Choroid plexus epithelial cell (primary cell): Measurements from ENCODE around the gene NDOR1.

Experiments
- DNase-seq: peaks from one replicate; pipeline ENCODE4 v3.0.0-alpha.2; 2010; ENCODE audit warnings: low read depth
- H3K4me3 ChIP-seq: 2 replicates; pipeline ENCODE4 v1.5.1; 2011; ENCODE audit warnings: low read depth, mild to moderate bottlenecking, control low read depth, low read length, moderate library complexity
- TF ChIP-seq, protein P1 (sequence below): conservative IDR thresholded peaks from 2 replicates; pipeline ENCODE4 v1.5.1; 2011; ENCODE audit warnings: low read depth, mild to moderate bottlenecking, control low read depth, inconsistent platforms, low read length, moderate library complexity

Gene NDOR1

DNA sequence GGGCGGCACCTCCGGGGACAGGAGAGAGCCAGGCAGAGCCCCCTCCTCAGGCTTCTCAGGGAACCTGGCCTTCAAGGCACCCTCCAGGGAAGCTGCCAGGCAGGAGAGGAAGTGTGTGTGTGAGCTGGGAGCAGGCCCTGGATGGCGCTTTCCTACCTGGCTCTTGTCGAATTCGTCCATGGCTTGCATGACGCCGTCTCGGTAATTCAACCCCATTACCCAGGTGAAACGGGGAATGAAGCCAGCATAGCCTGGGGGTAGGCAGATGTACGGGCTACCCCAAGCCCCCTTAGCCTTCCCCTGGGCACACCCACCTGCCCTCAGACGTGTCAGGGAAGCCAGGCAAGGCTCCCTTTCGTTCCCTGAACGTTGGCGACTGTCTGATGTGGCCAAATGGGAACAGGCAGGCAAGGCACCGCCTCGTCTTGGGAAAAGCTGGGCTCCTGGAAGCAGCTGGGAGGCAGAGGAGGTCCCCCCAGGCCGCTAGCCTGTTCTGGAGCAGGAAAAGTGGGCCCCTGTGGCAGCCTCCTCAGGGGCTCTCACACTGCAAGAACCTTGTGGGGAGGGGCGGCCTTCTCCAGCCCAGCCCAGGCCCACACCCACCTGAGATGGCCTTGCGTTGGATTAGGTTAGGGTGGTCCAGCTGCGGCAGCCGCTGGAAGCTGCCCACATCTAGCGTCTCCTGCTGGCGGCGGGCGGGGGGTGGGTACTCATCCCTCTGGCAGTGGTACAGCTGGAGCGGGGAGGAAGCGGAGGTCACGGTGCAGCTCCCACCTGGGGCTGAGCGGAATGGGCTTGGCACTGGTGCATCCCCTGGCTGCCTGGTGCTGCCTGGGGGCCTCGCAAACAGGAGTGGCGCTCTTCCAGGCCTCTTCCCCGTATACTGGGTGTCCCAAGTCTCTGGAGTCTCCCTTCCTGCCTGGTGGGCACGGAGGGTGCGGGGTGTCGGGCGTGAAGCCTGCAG is 39.3 kb downstream of the NDOR1 start:
- TF ChIP-seq, protein P1, sequence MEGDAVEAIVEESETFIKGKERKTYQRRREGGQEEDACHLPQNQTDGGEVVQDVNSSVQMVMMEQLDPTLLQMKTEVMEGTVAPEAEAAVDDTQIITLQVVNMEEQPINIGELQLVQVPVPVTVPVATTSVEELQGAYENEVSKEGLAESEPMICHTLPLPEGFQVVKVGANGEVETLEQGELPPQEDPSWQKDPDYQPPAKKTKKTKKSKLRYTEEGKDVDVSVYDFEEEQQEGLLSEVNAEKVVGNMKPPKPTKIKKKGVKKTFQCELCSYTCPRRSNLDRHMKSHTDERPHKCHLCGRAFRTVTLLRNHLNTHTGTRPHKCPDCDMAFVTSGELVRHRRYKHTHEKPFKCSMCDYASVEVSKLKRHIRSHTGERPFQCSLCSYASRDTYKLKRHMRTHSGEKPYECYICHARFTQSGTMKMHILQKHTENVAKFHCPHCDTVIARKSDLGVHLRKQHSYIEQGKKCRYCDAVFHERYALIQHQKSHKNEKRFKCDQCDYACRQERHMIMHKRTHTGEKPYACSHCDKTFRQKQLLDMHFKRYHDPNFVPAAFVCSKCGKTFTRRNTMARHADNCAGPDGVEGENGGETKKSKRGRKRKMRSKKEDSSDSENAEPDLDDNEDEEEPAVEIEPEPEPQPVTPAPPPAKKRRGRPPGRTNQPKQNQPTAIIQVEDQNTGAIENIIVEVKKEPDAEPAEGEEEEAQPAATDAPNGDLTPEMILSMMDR: peak; percentile 3
- H3K4me3 ChIP-seq: no peak overlapping the region
- DNase-seq: no peak

DNA sequence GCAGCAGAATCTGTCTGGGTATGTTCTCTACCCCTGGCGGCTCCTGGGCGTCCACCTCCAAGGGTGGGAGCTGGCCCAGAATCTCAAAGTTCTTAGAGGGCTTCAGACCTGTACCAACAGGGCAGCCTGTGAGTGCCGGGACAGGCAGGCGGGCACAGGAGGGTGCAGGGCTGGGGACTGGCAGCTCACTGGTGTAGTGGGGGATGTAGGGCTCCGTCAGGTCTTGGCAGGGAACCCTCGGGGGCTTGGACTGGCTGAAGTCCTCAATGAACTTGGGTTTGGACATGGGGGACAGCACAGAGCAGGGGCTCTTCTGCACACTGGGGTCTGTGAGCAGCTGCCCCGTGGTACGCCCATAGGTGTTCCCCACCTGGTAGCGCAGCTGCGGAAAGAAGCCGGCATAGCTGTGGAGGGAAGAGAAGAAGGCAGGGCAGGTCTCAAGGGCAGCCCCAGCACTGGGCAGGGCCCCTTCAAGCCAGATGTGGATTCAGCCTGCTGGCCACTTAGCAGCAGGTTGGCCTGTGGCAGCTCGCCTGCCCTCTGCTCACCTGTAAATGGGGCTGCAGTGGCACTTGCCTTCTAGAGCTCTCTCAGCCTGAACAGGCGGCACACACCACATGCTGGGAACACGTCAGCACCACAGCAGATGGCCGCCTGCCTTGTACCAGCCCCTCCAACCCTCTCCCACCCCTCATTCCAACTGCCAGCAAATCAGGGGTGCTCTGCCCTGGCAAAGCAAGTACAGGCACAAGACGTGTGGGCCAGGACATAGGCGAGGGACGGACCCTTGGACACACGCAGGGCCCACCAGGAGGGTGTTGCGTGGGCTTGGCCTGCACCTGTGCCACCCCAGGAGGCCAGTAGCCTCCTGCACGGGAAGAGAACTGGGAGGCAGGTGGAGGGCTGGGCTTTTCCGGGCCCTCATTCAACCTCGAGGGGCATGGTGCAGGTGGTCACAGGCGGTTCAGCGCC is 40.2 kb downstream of the NDOR1 start:
- DNase-seq: no peak
- TF ChIP-seq, protein P1: no peak
- H3K4me3 ChIP-seq: no peak overlapping the region

DNA sequence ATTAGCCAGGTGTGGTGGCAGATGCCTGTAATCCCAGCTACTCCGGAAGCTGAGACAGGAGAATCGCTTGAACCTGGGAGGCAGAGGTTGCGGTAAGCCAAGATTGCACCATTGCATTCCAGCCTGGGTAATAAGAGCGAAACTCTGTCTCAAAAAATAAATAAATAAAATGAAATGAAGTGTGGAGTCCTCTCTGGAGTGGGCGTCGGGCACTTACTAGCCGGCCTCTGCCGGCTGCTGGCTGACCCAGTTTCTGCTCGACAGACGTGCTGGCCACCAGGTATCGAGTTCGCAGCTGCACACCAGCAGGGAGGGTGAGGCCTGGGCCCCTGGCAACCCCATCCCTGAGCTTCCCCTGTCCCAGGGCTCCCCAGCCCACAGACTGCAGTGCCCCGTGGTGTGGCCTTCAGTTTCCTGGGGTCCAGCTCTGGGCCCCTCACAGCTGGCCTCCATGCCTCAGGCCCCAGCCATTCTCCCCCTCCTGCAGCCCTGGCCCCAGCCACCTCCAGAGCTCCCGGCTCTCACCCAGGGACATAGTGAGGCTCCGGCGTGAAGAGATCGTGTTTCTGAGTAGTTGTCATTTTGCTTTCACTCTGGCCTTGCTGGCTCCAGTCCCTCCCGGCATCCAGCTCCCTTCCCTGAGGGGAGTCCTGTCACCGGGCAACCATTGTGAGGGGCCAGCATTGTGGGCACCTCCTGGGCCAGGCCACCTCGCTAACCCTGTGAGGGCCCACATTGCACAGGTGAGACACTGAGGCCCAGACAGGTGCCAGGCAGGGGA is 41.8 kb downstream of the NDOR1 start:
- peak; percentile 54 for DNase-seq
- TF ChIP-seq, protein P1: no peak
- no peak overlapping the region for H3K4me3 ChIP-seq

DNA sequence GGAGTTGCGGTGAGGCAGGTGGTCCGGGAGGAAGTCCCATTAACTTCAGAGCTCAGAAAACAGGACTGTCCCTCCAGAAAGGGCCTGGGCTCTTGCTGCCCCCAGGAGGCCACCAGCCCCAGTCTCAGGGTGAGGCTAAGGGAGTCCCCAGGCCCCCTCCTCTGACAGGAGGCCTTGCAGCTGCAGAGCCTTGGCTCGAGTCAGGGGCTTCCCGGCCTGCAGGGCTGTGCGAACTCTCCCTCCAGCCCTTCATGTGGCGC is 42.3 kb downstream of the NDOR1 start:
- no peak overlapping the region for H3K4me3 ChIP-seq
- TF ChIP-seq, protein P1: no peak
- DNase-seq: no peak

GRCh38 chr9:137250329-137251193 is 45.1 kb downstream of the NDOR1 start:
- H3K4me3 ChIP-seq: no peak overlapping the region
- DNase-seq: no peak
- TF ChIP-seq, protein P1: no peak

GRCh38 chr9:137251194-137251461 is 45.6 kb downstream of the NDOR1 start, which contains the start of gene STPG3:
Gene STPG3, plus strand, starts transcription at chr9:137251286. Its CDS starts 1 bp downstream, at chr9:137251287.
- no peak for DNase-seq
- TF ChIP-seq, protein P1: no peak
- H3K4me3 ChIP-seq: no peak within 1 kb of the TSS
